ENCODE data around the gene CT47C1.

DNA sequence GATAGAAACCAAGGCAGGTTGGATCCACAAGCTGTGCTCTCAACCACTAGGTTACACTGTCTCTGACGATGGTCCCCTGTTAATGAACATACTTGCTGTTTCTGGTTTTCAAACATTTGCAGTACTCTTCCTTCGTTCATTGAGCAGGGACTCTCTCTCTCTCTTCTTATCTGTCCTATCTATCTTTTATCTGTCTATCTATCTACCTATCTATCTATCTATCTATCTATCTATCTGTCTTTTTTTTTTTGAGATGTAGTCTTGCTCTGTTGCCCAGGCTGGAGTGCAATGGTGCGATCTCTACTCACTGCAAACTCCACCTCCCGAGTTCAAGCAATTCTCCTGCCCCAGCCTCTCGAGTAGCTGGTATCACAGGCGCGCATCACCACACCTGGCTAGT is 9.4 kb upstream of the CT47C1 start:
- TF ChIP-seq, protein P1, sequence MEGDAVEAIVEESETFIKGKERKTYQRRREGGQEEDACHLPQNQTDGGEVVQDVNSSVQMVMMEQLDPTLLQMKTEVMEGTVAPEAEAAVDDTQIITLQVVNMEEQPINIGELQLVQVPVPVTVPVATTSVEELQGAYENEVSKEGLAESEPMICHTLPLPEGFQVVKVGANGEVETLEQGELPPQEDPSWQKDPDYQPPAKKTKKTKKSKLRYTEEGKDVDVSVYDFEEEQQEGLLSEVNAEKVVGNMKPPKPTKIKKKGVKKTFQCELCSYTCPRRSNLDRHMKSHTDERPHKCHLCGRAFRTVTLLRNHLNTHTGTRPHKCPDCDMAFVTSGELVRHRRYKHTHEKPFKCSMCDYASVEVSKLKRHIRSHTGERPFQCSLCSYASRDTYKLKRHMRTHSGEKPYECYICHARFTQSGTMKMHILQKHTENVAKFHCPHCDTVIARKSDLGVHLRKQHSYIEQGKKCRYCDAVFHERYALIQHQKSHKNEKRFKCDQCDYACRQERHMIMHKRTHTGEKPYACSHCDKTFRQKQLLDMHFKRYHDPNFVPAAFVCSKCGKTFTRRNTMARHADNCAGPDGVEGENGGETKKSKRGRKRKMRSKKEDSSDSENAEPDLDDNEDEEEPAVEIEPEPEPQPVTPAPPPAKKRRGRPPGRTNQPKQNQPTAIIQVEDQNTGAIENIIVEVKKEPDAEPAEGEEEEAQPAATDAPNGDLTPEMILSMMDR (IDR thresholded peaks at IDR 0.05) = no peak
- no peak for TF ChIP-seq MAX (IDR thresholded peaks at IDR 0.05)
- no peak for TF ChIP-seq JUNB (IDR thresholded peaks at IDR 0.05)
- TF ChIP-seq CHD4 (IDR thresholded peaks at IDR 0.05; ENCODE audit: borderline replicate concordance) = no peak
- TF ChIP-seq MYC (IDR thresholded peaks at IDR 0.05; ENCODE audit: borderline replicate concordance, low read length) = no peak
- no peak for TF ChIP-seq POLR2AphosphoS2 (conservative IDR thresholded peaks at IDR 0.05; ENCODE audit: low read length)
- no peak for TF ChIP-seq POLR2A (IDR thresholded peaks at IDR 0.05; ENCODE audit: low read length)
- no peak for TF ChIP-seq MAZ (IDR thresholded peaks at IDR 0.05; ENCODE audit: borderline replicate concordance, low read depth, low read length)
- no peak for TF ChIP-seq ZSCAN20 (CRISPR knock-in tag; IDR thresholded peaks at IDR 0.05)
- TF ChIP-seq RAD21 (conservative IDR thresholded peaks at IDR 0.05 in 1 of 2, IDR thresholded peaks at IDR 0.05 in 1 of 2) = no peak
- TF ChIP-seq RNF2 (IDR thresholded peaks at IDR 0.05; ENCODE audit: borderline replicate concordance, low read depth) = no peak

Data from A549 (cell line).